HepG2 (cell line): ENCODE measurements around the gene CTCF. TPM values are rescaled to one million over a fixed set of nuclear protein-coding genes. Genes with fewer than 3 reads are reported as not detected.
"Not testable (repeated sequence)": the region's sequence is repeated elsewhere in the genome, so short reads cannot be mapped to it uniquely, and the experiment has no call there.

Source experiments
- ATAC-seq: fragments of 200-7000 bp; cut with Tn5 transposase; 3 replicates; pipeline ENCODE4 v1.9.1; 2020; ENCODE audit warnings: mild to moderate bottlenecking, moderate library complexity
- BruUV-seq: library from RNA; stranded (reverse); fragments of 400-500 nt; replicated peaks from 2 replicates; lab custom pipeline; 2021; lab: Mats Ljungman, UMichigan
- CTCF ChIA-PET: fragments of 300-600 bp; formaldehyde crosslinking; extraction: SDS; loops from one replicate; lab custom pipeline; 2021; ENCODE audit warnings: low total read pairs, inconsistent platforms, low intra/inter-chr PET ratio; lab: Yijun Ruan, JAX
- POLR2A ChIA-PET: fragments of 350-600 bp; sonication (Branson Sonifier 250); formaldehyde crosslinking; loops from one replicate; lab custom pipeline; 2020; ENCODE audit warnings: antibody characterized with exemption, inconsistent platforms; lab: Yijun Ruan, JAX
- DNase-seq: peaks from one replicate; pipeline ENCODE4 v3.0.0-alpha.2; 2015; ENCODE audit warnings: low spot score
- FAIRE-seq: peaks from 3 replicates; lab custom pipeline; 2011; peaks lifted over from hg19 to GRCh38; lab: Jason Lieb, UNC
- H2AFZ ChIP-seq: one replicate; pipeline ENCODE4 v1.6.1; 2011; ENCODE audit warnings: low read length, inconsistent platforms
- H3K27ac ChIP-seq: fragments of 300-600 bp; 3 replicates; pipeline ENCODE4 v1.8.0; 2011; ENCODE audit warnings: mixed run types, mild to moderate bottlenecking, mixed read lengths, low read length, inconsistent platforms; ENCODE audit not compliant: insufficient read depth; ENCODE audit errors: extremely low read length
- H3K27me3 ChIP-seq, 2 experiments: fragments of 200-600 bp in 1 of 2; 2 replicates in 1 of 2; 3 replicates in 1 of 2; pipeline versions ENCODE4 v1.6.0 to v1.8.0; 2011; ENCODE audit warnings: low read length in 2 of 2, mild to moderate bottlenecking in 2 of 2, moderate library complexity in 2 of 2, inconsistent platforms in 1 of 2; ENCODE audit not compliant: insufficient read depth in 2 of 2, control insufficient read depth in 1 of 2
- H3K36me3 ChIP-seq, 2 experiments: fragments of 200-600 bp in 1 of 2; replicated peaks in 1 of 2; 2 replicates in 1 of 2; 3 replicates in 1 of 2; pipeline versions ENCODE4 v1.5.1 to v1.8.0; 2011; ENCODE audit warnings: low read length in 2 of 2, inconsistent platforms in 1 of 2; ENCODE audit not compliant: insufficient read depth in 2 of 2, control insufficient read depth in 1 of 2
- H3K4me1 ChIP-seq: 2 replicates; pipeline ENCODE4 v1.5.1; 2012; ENCODE audit warnings: low read length, inconsistent platforms; ENCODE audit not compliant: insufficient read depth
- H3K4me2 ChIP-seq: 2 replicates; pipeline ENCODE4 v1.6.0; 2011; ENCODE audit warnings: low read depth, low read length, inconsistent platforms
- H3K4me3 ChIP-seq, 3 experiments: fragments of 200-600 bp in 1 of 3; sonication (generic), shearing (Covaris generic) in 1 of 3; replicated peaks in 1 of 3; 2 replicates each; pipeline ENCODE4 v1.5.1; 2011 to 2016; ENCODE audit warnings: low read length in 3 of 3, inconsistent platforms in 2 of 3, low read depth in 2 of 3, mild to moderate bottlenecking in 2 of 3, control low read depth in 1 of 3, mixed read lengths in 1 of 3; ENCODE audit not compliant: insufficient read depth in 1 of 3
- H3K79me2 ChIP-seq: one replicate; pipeline ENCODE4 v1.6.1; 2011; ENCODE audit warnings: low read length, inconsistent platforms; ENCODE audit not compliant: insufficient read depth
- H3K9ac ChIP-seq: 2 replicates; pipeline ENCODE4 v1.6.0; 2011; ENCODE audit warnings: mild to moderate bottlenecking, low read depth, low read length, inconsistent platforms; ENCODE audit not compliant: insufficient read depth
- H3K9me3 ChIP-seq: 2 replicates; pipeline ENCODE4 v1.5.1; 2012; ENCODE audit warnings: mild to moderate bottlenecking, low read length
- H4K20me1 ChIP-seq: 2 replicates; pipeline ENCODE4 v1.6.0; 2011; ENCODE audit warnings: inconsistent platforms, mild to moderate bottlenecking, low read length, moderate library complexity; ENCODE audit not compliant: insufficient read depth
- CBX5 ChIP-seq: sonication (generic); formaldehyde crosslinking; IDR thresholded peaks from 2 replicates; pipeline ENCODE4 v1.4.0; 2020; ENCODE audit warnings: missing genetic modification reagents, borderline replicate concordance
- ETV6 ChIP-seq: sonication (generic); formaldehyde crosslinking; conservative IDR thresholded peaks from 2 replicates; pipeline ENCODE4 v1.4.0; 2020; ENCODE audit warnings: missing genetic modification reagents
- PAWR ChIP-seq: sonication (generic); formaldehyde crosslinking; IDR thresholded peaks from 2 replicates; pipeline ENCODE4 v1.4.0; 2020; ENCODE audit warnings: missing genetic modification reagents, mild to moderate bottlenecking, borderline replicate concordance
- TARDBP ChIP-seq: sonication (generic); formaldehyde crosslinking; IDR thresholded peaks from 2 replicates; pipeline ENCODE4 v1.8.0; 2022; ENCODE audit warnings: mild to moderate bottlenecking, missing genetic modification reagents
- TFAP4 ChIP-seq: sonication (generic); IDR thresholded peaks from 2 replicates; pipeline ENCODE4 v1.6.1; 2016; ENCODE audit warnings: low read depth, borderline replicate concordance
- ZNF557 ChIP-seq: sonication (generic); formaldehyde crosslinking; IDR thresholded peaks from 2 replicates; pipeline ENCODE4 v1.4.0; 2020; ENCODE audit warnings: missing genetic modification reagents
- ZNF768 ChIP-seq: sonication (generic); formaldehyde crosslinking; IDR thresholded peaks from 2 replicates; pipeline ENCODE4 v1.4.0; 2020; ENCODE audit warnings: missing genetic modification reagents
- ZNF788 ChIP-seq: sonication (generic); formaldehyde crosslinking; IDR thresholded peaks from 2 replicates; pipeline ENCODE4 v1.5.0; 2020; ENCODE audit warnings: mild to moderate bottlenecking, missing genetic modification reagents, borderline replicate concordance
- ZNF790 ChIP-seq: sonication (generic); formaldehyde crosslinking; IDR thresholded peaks from 2 replicates; pipeline ENCODE4 v1.8.0; 2022; ENCODE audit warnings: missing genetic modification reagents, mild to moderate bottlenecking, borderline replicate concordance
- ZNF816 ChIP-seq: sonication (generic); formaldehyde crosslinking; IDR thresholded peaks from 2 replicates; pipeline ENCODE4 v1.8.0; 2022; ENCODE audit warnings: missing genetic modification reagents, mild to moderate bottlenecking, borderline replicate concordance
- WGBS: methylation state at CpG from one replicate; pipeline ENCODE4 v1.1.6; 2017; ENCODE audit warnings: low lambda C conversion rate; 5-methylcytosine and 5-hydroxymethylcytosine counted together
- in situ Hi-C: cut with HindIII; loops from 2 replicates; pipeline ENCODE4 v1.10.0; 2017; ENCODE audit warnings: low pct_unique_long_range_greater_than_20kb; ENCODE audit not compliant: extremely low pct_ligation_motif_present
- intact Hi-C: fragments of 100-400 bp; cut with micrococcal nuclease; formaldehyde crosslinking; loops from one replicate; pipeline ENCODE4 v1.10.0; 2022; ENCODE audit not compliant: unreplicated experiment
- polyA plus RNA-seq, 8 experiments: library from polyadenylated mRNA; depleted of rRNA in 3 of 8; stranded (reverse) in 7 of 8; unstranded in 1 of 8; fragments of >200 nt; fragmentation: Illumina TruSeq in 4 of 8; extraction: Trizol in 4 of 8; gene quantifications; 2 replicates each; pipeline versions ENCODE4 v1.2.1 to v1.2.3, GENCODE V29; 2011 to 2016; ENCODE audit warnings: low read depth in 4 of 8, missing spikeins in 1 of 8, mixed read lengths in 1 of 8; ENCODE audit not compliant: insufficient read depth in 1 of 8
- total RNA-seq, 5 experiments: library from RNA; depleted of rRNA; stranded (reverse); fragments of >200 nt; fragmentation: Illumina TruSeq; extraction: Trizol; gene quantifications; 2 replicates each; pipeline ENCODE4 v1.2.3, GENCODE V29; 2016; ENCODE audit warnings: low read depth in 1 of 5

CTCF gene
- total and polyA plus RNA-seq, 2 of the 13 experiments (the other 11 are each of a cell fraction or from before 2014, with no cell fraction given): 19.5 to 37.5 TPM

GRCh38 chr16:67533024-67533560, 29.2 kb upstream of the CTCF start:
- no peak overlapping the region for H3K4me3 ChIP-seq
- POLR2A ChIA-PET: no interaction called here
- DNase-seq (no peak), ATAC-seq (no peak)
- WGBS: 88% methylated on average over 9 of the region's 9 CpGs
- H3K36me3 ChIP-seq: no peaks in the 10 kb centered on the region
- H3K4me2 ChIP-seq: no peak overlapping the region
- H3K79me2 ChIP-seq: peaks cover 4% of the 10 kb centered on the region
- H3K4me1 ChIP-seq: peaks cover 45% of the 10 kb centered on the region
- H4K20me1 ChIP-seq: peaks cover 28% of the 10 kb centered on the region; the same call in 1 of the 2 replicates
- TF ChIP-seq ZNF816 (no peak), ZNF788 (CRISPR knock-in tag) (no peak), TARDBP (CRISPR knock-in tag) (no peak), ETV6 (CRISPR knock-in tag) (no peak), ZNF557 (no peak), ZNF768 (CRISPR knock-in tag) (no peak), TFAP4 (no peak), ZNF790 (CRISPR knock-in tag) (no peak), PAWR (CRISPR knock-in tag) (no peak), CBX5 (no peak)
- TF ChIP-seq, all 625 proteins: peak for 0
- in situ Hi-C loops: no loop called here
- Histone ChIP-seq H3K9me3 (no peaks in the 10 kb centered on the region), H2AFZ (no peak overlapping the region), H3K27me3 (no peaks in the 10 kb centered on the region; a peak in 1 of 5 replicates), H3K9ac (no peak overlapping the region), H3K27ac (no peak overlapping the region)
- FAIRE-seq: no peak
- CTCF ChIA-PET: interaction anchor here (2.2 kb wide), 1 partner anchor 11 kb away, joined by 10 read pairs; no protein-coding TSS in a partner anchor
- no TSS peak for BruUV-seq
- intact Hi-C loops: no loop called here

- BruUV-seq: not testable (repeated sequence)
- CTCF ChIA-PET: interaction anchor here (2.2 kb wide), 1 partner anchor 12 kb away, joined by 10 read pairs; no protein-coding TSS in a partner anchor
These were observed 28.3 kb upstream of the CTCF start for GRCh38 chr16:67533987-67534386.

More at GRCh38 chr16:67533987-67534386, 28.3 kb upstream of the CTCF start:
- FAIRE-seq, DNase-seq, H3K79me2 ChIP-seq, H3K9me3 ChIP-seq, H3K36me3 ChIP-seq, H2AFZ ChIP-seq, H3K4me3 ChIP-seq, ATAC-seq, POLR2A ChIA-PET, H3K4me2 ChIP-seq, H3K9ac ChIP-seq, intact Hi-C loops, H3K27me3 ChIP-seq, H3K27ac ChIP-seq, in situ Hi-C loops: not testable (repeated sequence)
- Histone ChIP-seq H3K4me1 (peaks cover 50% of the 10 kb centered on the region), H4K20me1 (peaks cover 35% of the 10 kb centered on the region; the same call in 1 of the 2 replicates)
- 86% methylated on average over 6 of the region's 6 CpGs for WGBS
